GM23338 (cell line): Measurements from ENCODE around the gene MKI67. TPM values are rescaled to one million over a fixed set of nuclear protein-coding genes. Genes with fewer than 3 reads are reported as not detected.
A peak's percentile ranks its signal among the peaks of the same experiment; 100 is the strongest.

ENCODE experiments used
- ATAC-seq: fragments of 200-7000 bp; cut with Tn5 transposase; 3 replicates; pipeline ENCODE4 v1.9.1; 2020
- DNase-seq: peaks from one replicate; pipeline ENCODE4 v3.0.0-alpha.2; 2015; ENCODE audit warnings: low spot score
- H2AFZ ChIP-seq: fragments of 200-600 bp; sonication (generic); 2 replicates; pipeline ENCODE4 v1.8.0; 2016; ENCODE audit warnings: antibody characterized with exemption, mild to moderate bottlenecking, moderate library complexity
- H3F3A ChIP-seq: fragments of 200-600 bp; sonication (generic); replicated peaks from 2 replicates; pipeline ENCODE4 v1.8.0; 2017; ENCODE audit warnings: antibody characterized with exemption, mixed run types, low read depth
- H3K27ac ChIP-seq: fragments of 200-600 bp; sonication (generic); 2 replicates; pipeline ENCODE4 v1.6.1; 2016; ENCODE audit warnings: low read depth
- H3K27me3 ChIP-seq: fragments of 200-600 bp; sonication (generic); 2 replicates; pipeline ENCODE4 v1.8.0; 2016; ENCODE audit warnings: mild to moderate bottlenecking, mixed run types, moderate library complexity; ENCODE audit not compliant: insufficient read depth
- H3K36me3 ChIP-seq: fragments of 200-600 bp; sonication (generic); 2 replicates; pipeline ENCODE4 v1.8.0; 2016; ENCODE audit warnings: mild to moderate bottlenecking; ENCODE audit not compliant: insufficient read depth
- H3K4me1 ChIP-seq: fragments of 200-600 bp; sonication (generic); 2 replicates; pipeline ENCODE4 v1.8.0; 2016; ENCODE audit warnings: mild to moderate bottlenecking, moderate library complexity; ENCODE audit not compliant: insufficient read depth
- H3K4me2 ChIP-seq: fragments of 200-600 bp; sonication (generic); 2 replicates; pipeline ENCODE4 v1.7.1; 2017; ENCODE audit warnings: mixed run types
- H3K4me3 ChIP-seq: fragments of 200-600 bp; sonication (generic); 2 replicates; pipeline ENCODE4 v1.6.1; 2016; ENCODE audit warnings: mixed run types
- H3K79me2 ChIP-seq: fragments of 200-600 bp; sonication (generic); replicated peaks from 2 replicates; pipeline ENCODE4 v1.8.0; 2017; ENCODE audit warnings: mild to moderate bottlenecking; ENCODE audit not compliant: insufficient read depth
- H3K9me2 ChIP-seq: fragments of 200-600 bp; sonication (generic); 2 replicates; pipeline ENCODE4 v1.8.0; 2017; ENCODE audit not compliant: insufficient read depth
- H4K20me1 ChIP-seq: fragments of 200-600 bp; sonication (generic); replicated peaks from 2 replicates; pipeline ENCODE4 v1.8.0; 2017; ENCODE audit warnings: mild to moderate bottlenecking; ENCODE audit not compliant: insufficient read depth
- H3K27ac Mint-ChIP-seq: 2 replicates; pipeline ENCODE4 v1.8.0; 2020; ENCODE audit warnings: inconsistent platforms, mild to moderate bottlenecking, moderate library complexity, mixed read lengths
- H3K27me3 Mint-ChIP-seq: 3 replicates; pipeline ENCODE4 v1.8.0; 2022; ENCODE audit warnings: low read depth, mild to moderate bottlenecking, moderate library complexity, mixed read lengths, inconsistent platforms; ENCODE audit not compliant: insufficient read depth, poor library complexity
- H3K36me3 Mint-ChIP-seq: 3 replicates; pipeline ENCODE4 v1.8.0; 2021; ENCODE audit warnings: low read depth, mild to moderate bottlenecking, inconsistent platforms, moderate library complexity, mixed read lengths
- H3K4me1 Mint-ChIP-seq: 3 replicates; pipeline ENCODE4 v1.8.0; 2020; ENCODE audit warnings: mild to moderate bottlenecking, inconsistent platforms, mixed read lengths
- H3K4me3 Mint-ChIP-seq: 3 replicates; pipeline ENCODE4 v1.8.0; 2021; ENCODE audit warnings: moderate library complexity, mild to moderate bottlenecking, inconsistent platforms, mixed read lengths
- H3K9me3 Mint-ChIP-seq: 3 replicates; pipeline ENCODE4 v1.8.0; 2020; ENCODE audit warnings: moderate library complexity, mild to moderate bottlenecking, inconsistent platforms, mixed read lengths
- CREB1 ChIP-seq: fragments of 250-450 bp; sonication (Bioruptor Pico); IDR thresholded peaks from 2 replicates; pipeline ENCODE4 v1.5.0; 2020; ENCODE audit warnings: low read depth, mild to moderate bottlenecking, moderate library complexity
- JUNB ChIP-seq: IDR thresholded peaks from one replicate; pipeline ENCODE4 v1.6.1; 2016; ENCODE audit warnings: antibody characterized with exemption; ENCODE audit not compliant: unreplicated experiment
- NANOG ChIP-seq: IDR thresholded peaks from 2 replicates; pipeline ENCODE4 v1.6.1; 2016; ENCODE audit warnings: antibody characterized with exemption, borderline replicate concordance
- POLR2AphosphoS5 ChIP-seq: IDR thresholded peaks from 2 replicates; pipeline ENCODE4 v1.6.1; 2016; ENCODE audit warnings: antibody characterized with exemption, low read depth
- STAT1 ChIP-seq: IDR thresholded peaks from one replicate; pipeline ENCODE4 v1.6.1; 2016; ENCODE audit warnings: antibody characterized with exemption; ENCODE audit not compliant: unreplicated experiment
- ZNF114 ChIP-seq: fragments of 250-450 bp; sonication (Bioruptor Pico); IDR thresholded peaks from 2 replicates; pipeline ENCODE4 v1.5.0; 2020; ENCODE audit warnings: mild to moderate bottlenecking, moderate library complexity
- ZNF331 ChIP-seq: fragments of 250-450 bp; sonication (Bioruptor Pico); IDR thresholded peaks from 2 replicates; pipeline ENCODE4 v1.5.0; 2020; ENCODE audit warnings: low read depth, mild to moderate bottlenecking, moderate library complexity
- polyA plus RNA-seq: library from polyadenylated mRNA; unstranded; fragments of >200 nt; fragmentation: Nextera tagmentation; extraction: Ambion mirVana; gene quantifications from 2 replicates; pipeline ENCODE4 v1.2.1, GENCODE V29; 2016
- total RNA-seq: library from RNA; depleted of rRNA; stranded (reverse); fragments of >200 nt; shearing (Covaris generic); gene quantifications from 2 replicates; pipeline ENCODE4 v1.2.3, GENCODE V29; 2014
- TF ChIP-seq, protein P1 (sequence below), 2 experiments: fragments of 200-600 bp in 1 of 2; sonication (generic) in 1 of 2; conservative IDR thresholded peaks; 2 replicates each; pipeline versions ENCODE4 v1.5.1 to v1.6.1; 2016 to 2017; ENCODE audit warnings: antibody characterized with exemption in 2 of 2, low read depth in 2 of 2, mild to moderate bottlenecking in 2 of 2, moderate library complexity in 1 of 2
- TF ChIP-seq, protein P2 (sequence below): IDR thresholded peaks from one replicate; pipeline ENCODE4 v1.6.1; 2018; ENCODE audit warnings: antibody characterized with exemption; ENCODE audit not compliant: unreplicated experiment

Gene MKI67
- total and polyA plus RNA-seq, 2 experiments from 2014 or later = 58.0 to 103 TPM

GRCh38 chr10:128121750-128122412, 4.3 kb downstream of the MKI67 start:
- no peak overlapping the region for H3K27ac ChIP-seq
- peaks cover 39% of the 10 kb centered on the region; the same call in 2 of the 3 replicates for H3K36me3 Mint-ChIP-seq
- H3K79me2 ChIP-seq = peaks cover 64% of the 10 kb centered on the region
- DNase-seq = no peak
- ATAC-seq = no peak
- H4K20me1 ChIP-seq = peaks cover 34% of the 10 kb centered on the region
- H2AFZ ChIP-seq = no peak overlapping the region
- no peak overlapping the region for H3K27ac Mint-ChIP-seq
- no peaks in the 10 kb centered on the region for H3K9me3 Mint-ChIP-seq
- no peaks in the 10 kb centered on the region for H3K27me3 ChIP-seq
- H3K4me2 ChIP-seq = no peak overlapping the region
- peaks cover 22% of the 10 kb centered on the region for H3K36me3 ChIP-seq
- TF ChIP-seq ZNF331 (CRISPR knock-in tag) = no peak
- peaks cover 14% of the 10 kb centered on the region for H3K4me1 ChIP-seq
- peaks cover 6% of the 10 kb centered on the region for H3K27me3 Mint-ChIP-seq
- no peaks in the 10 kb centered on the region for H3K9me2 ChIP-seq
- H3K4me3 Mint-ChIP-seq = no peak overlapping the region
- no peak overlapping the region for H3K4me3 ChIP-seq
- peaks cover 18% of the 10 kb centered on the region; the same call in 2 of the 3 replicates for H3K4me1 Mint-ChIP-seq
- no peaks in the 10 kb centered on the region for H3F3A ChIP-seq

DNA sequence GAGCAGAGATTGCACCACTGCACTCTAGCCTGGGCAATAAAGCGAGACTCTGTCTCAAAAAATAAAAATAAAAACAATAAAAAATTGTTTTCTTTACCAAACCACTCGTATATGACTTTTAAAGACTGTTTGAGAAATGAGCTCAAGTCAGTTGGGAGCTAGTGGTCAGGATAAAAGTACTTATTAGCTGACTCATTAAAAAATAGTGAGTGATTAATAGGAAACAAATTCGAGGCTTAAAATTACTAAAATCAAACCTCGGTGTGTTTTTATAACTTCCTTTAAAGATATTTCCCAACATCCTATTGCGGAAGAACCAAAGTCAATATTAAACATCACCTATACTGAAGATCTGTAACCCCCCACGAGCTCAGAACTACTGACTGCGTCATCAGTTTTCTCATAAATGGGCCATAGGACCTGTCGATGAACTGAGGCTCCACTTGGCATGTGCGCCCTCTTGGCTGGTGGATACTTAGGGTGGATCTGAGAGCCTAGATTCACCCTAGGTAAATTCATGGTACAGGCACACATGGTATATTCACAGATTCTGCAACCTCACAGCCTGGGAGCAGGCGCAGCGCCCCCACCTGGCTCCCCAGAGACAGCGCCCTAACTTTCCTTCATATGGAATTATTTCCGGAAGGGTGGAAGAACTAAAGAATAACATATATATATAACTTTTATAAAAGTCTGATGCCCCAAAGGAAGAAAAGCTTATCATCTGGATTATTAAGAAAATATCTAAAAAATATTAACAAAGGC, 9.2 kb downstream of the MKI67 start:
- H3K4me3 Mint-ChIP-seq = no peak overlapping the region
- no peak for TF ChIP-seq NANOG
- TF ChIP-seq JUNB = no peak
- TF ChIP-seq ZNF114 (CRISPR knock-in tag) = no peak
- TF ChIP-seq ZNF331 (CRISPR knock-in tag) = no peak
- no peak for TF ChIP-seq POLR2AphosphoS5
- no peak for TF ChIP-seq STAT1
- TF ChIP-seq, protein P1, sequence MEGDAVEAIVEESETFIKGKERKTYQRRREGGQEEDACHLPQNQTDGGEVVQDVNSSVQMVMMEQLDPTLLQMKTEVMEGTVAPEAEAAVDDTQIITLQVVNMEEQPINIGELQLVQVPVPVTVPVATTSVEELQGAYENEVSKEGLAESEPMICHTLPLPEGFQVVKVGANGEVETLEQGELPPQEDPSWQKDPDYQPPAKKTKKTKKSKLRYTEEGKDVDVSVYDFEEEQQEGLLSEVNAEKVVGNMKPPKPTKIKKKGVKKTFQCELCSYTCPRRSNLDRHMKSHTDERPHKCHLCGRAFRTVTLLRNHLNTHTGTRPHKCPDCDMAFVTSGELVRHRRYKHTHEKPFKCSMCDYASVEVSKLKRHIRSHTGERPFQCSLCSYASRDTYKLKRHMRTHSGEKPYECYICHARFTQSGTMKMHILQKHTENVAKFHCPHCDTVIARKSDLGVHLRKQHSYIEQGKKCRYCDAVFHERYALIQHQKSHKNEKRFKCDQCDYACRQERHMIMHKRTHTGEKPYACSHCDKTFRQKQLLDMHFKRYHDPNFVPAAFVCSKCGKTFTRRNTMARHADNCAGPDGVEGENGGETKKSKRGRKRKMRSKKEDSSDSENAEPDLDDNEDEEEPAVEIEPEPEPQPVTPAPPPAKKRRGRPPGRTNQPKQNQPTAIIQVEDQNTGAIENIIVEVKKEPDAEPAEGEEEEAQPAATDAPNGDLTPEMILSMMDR (conservative IDR thresholded peaks at IDR 0.05; ENCODE audit: low read depth in 2 of 2) = peak; percentile 68 to 80
- TF ChIP-seq, protein P2, sequence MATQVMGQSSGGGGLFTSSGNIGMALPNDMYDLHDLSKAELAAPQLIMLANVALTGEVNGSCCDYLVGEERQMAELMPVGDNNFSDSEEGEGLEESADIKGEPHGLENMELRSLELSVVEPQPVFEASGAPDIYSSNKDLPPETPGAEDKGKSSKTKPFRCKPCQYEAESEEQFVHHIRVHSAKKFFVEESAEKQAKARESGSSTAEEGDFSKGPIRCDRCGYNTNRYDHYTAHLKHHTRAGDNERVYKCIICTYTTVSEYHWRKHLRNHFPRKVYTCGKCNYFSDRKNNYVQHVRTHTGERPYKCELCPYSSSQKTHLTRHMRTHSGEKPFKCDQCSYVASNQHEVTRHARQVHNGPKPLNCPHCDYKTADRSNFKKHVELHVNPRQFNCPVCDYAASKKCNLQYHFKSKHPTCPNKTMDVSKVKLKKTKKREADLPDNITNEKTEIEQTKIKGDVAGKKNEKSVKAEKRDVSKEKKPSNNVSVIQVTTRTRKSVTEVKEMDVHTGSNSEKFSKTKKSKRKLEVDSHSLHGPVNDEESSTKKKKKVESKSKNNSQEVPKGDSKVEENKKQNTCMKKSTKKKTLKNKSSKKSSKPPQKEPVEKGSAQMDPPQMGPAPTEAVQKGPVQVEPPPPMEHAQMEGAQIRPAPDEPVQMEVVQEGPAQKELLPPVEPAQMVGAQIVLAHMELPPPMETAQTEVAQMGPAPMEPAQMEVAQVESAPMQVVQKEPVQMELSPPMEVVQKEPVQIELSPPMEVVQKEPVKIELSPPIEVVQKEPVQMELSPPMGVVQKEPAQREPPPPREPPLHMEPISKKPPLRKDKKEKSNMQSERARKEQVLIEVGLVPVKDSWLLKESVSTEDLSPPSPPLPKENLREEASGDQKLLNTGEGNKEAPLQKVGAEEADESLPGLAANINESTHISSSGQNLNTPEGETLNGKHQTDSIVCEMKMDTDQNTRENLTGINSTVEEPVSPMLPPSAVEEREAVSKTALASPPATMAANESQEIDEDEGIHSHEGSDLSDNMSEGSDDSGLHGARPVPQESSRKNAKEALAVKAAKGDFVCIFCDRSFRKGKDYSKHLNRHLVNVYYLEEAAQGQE = no peak
- no peak for TF ChIP-seq CREB1 (CRISPR knock-in tag)
- Histone ChIP-seq H3F3A (no peaks in the 10 kb centered on the region), H3K79me2 (peaks cover 31% of the 10 kb centered on the region), H3K4me2 (no peak overlapping the region), H3K36me3 (peaks cover 54% of the 10 kb centered on the region), H2AFZ (no peak overlapping the region), H3K27ac (no peak overlapping the region), H3K4me1 (no peaks in the 10 kb centered on the region), H3K4me3 (no peak overlapping the region), H4K20me1 (peaks cover 12% of the 10 kb centered on the region), H3K27me3 (no peaks in the 10 kb centered on the region), H3K9me2 (no peaks in the 10 kb centered on the region)
- ATAC-seq (peak; percentile 61), DNase-seq (peak; percentile 52)
- H3K4me1 Mint-ChIP-seq = no peaks in the 10 kb centered on the region
- 0 out of 2 replicates have a peak overlapping the region, but pooled peaks have one; percentile 77 for H3K27ac Mint-ChIP-seq
- H3K9me3 Mint-ChIP-seq = no peaks in the 10 kb centered on the region
- H3K36me3 Mint-ChIP-seq = peaks cover 69% of the 10 kb centered on the region
- no peaks in the 10 kb centered on the region for H3K27me3 Mint-ChIP-seq
